ENCODE results near the gene RNF114.

Gene RNF114

GRCh38 chr20:49983123-49983847 lies 47.1 kb downstream of the RNF114 start:
- Histone ChIP-seq H2AFZ (ENCODE audit: low read length) (no peak overlapping the region), H4K20me1 (ENCODE audit: insufficient read depth, low read length, poor library complexity, severe bottlenecking) (no peaks in the 10 kb centered on the region), H3K9me3 (ENCODE audit: insufficient read depth, low read depth, low read length) (no peaks in the 10 kb centered on the region), H3K9ac (ENCODE audit: low read depth, low read length, poor library complexity, severe bottlenecking) (peak overlapping the region; percentile 51), H3K4me1 (ENCODE audit: insufficient read depth, low read length, poor library complexity, severe bottlenecking) (peaks cover 8% of the 10 kb centered on the region), H3K4me2 (ENCODE audit: low read depth, low read length, poor library complexity, severe bottlenecking) (peak overlapping the region; percentile 90), H3K36me3 (ENCODE audit: insufficient read depth, low read length) (no peaks in the 10 kb centered on the region), H3K9me2 (replicated peaks; ENCODE audit: low read depth, low read length) (no peaks in the 10 kb centered on the region), H3K79me2 (ENCODE audit: insufficient read depth, low read length) (no peaks in the 10 kb centered on the region), H3K4me3 (ENCODE audit: low read length, poor library complexity, severe bottlenecking) (peak overlapping the region; percentile 61), H3K27me3 (ENCODE audit: insufficient read depth, low read length, poor library complexity, severe bottlenecking) (no peaks in the 10 kb centered on the region), H3F3A (ENCODE audit: low read depth) (no peaks in the 10 kb centered on the region)
- TF ChIP-seq CTCF (conservative IDR thresholded peaks at IDR 0.05; ENCODE audit: low read length) (no peak), EZH2phosphoT487 (IDR thresholded peaks at IDR 0.05; ENCODE audit: borderline replicate concordance) (no peak)

GRCh38 chr20:49983848-49984408 lies 47.7 kb downstream of the RNF114 start:
- no peak overlapping the region for H3K9ac ChIP-seq (ENCODE audit: low read depth, low read length, poor library complexity, severe bottlenecking)
- no peak overlapping the region for H3K4me2 ChIP-seq (ENCODE audit: low read depth, low read length, poor library complexity, severe bottlenecking)
- no peaks in the 10 kb centered on the region for H3K79me2 ChIP-seq (ENCODE audit: insufficient read depth, low read length)
- H3K9me3 ChIP-seq (ENCODE audit: insufficient read depth, low read depth, low read length) = no peaks in the 10 kb centered on the region
- TF ChIP-seq EZH2phosphoT487 (IDR thresholded peaks at IDR 0.05; ENCODE audit: borderline replicate concordance) = no peak
- TF ChIP-seq CTCF (conservative IDR thresholded peaks at IDR 0.05; ENCODE audit: low read length) = no peak
- H3K27me3 ChIP-seq (ENCODE audit: insufficient read depth, low read length, poor library complexity, severe bottlenecking) = no peaks in the 10 kb centered on the region
- H3K36me3 ChIP-seq (ENCODE audit: insufficient read depth, low read length) = no peaks in the 10 kb centered on the region
- H4K20me1 ChIP-seq (ENCODE audit: insufficient read depth, low read length, poor library complexity, severe bottlenecking) = no peaks in the 10 kb centered on the region
- no peaks in the 10 kb centered on the region for H3F3A ChIP-seq (ENCODE audit: low read depth)
- H2AFZ ChIP-seq (ENCODE audit: low read length) = no peak overlapping the region
- H3K4me3 ChIP-seq (ENCODE audit: low read length, poor library complexity, severe bottlenecking) = no peak overlapping the region
- H3K9me2 ChIP-seq (replicated peaks; ENCODE audit: low read depth, low read length) = no peaks in the 10 kb centered on the region
- peaks cover 8% of the 10 kb centered on the region for H3K4me1 ChIP-seq (ENCODE audit: insufficient read depth, low read length, poor library complexity, severe bottlenecking)

- Histone ChIP-seq H3K4me2 (ENCODE audit: low read depth, low read length, poor library complexity, severe bottlenecking) (no peak overlapping the region), H3K4me3 (ENCODE audit: low read length, poor library complexity, severe bottlenecking) (no peak overlapping the region), H3K79me2 (ENCODE audit: insufficient read depth, low read length) (no peaks in the 10 kb centered on the region), H3K9me2 (replicated peaks; ENCODE audit: low read depth, low read length) (no peaks in the 10 kb centered on the region), H3F3A (ENCODE audit: low read depth) (no peaks in the 10 kb centered on the region), H3K27me3 (ENCODE audit: insufficient read depth, low read length, poor library complexity, severe bottlenecking) (no peaks in the 10 kb centered on the region), H3K9me3 (ENCODE audit: insufficient read depth, low read depth, low read length) (no peaks in the 10 kb centered on the region), H4K20me1 (ENCODE audit: insufficient read depth, low read length, poor library complexity, severe bottlenecking) (no peaks in the 10 kb centered on the region), H3K9ac (ENCODE audit: low read depth, low read length, poor library complexity, severe bottlenecking) (no peak overlapping the region), H2AFZ (ENCODE audit: low read length) (no peak overlapping the region), H3K36me3 (ENCODE audit: insufficient read depth, low read length) (no peaks in the 10 kb centered on the region), H3K4me1 (ENCODE audit: insufficient read depth, low read length, poor library complexity, severe bottlenecking) (peaks cover 4% of the 10 kb centered on the region)
- TF ChIP-seq CTCF (conservative IDR thresholded peaks at IDR 0.05; ENCODE audit: low read length) = no peak
- TF ChIP-seq EZH2phosphoT487 (IDR thresholded peaks at IDR 0.05; ENCODE audit: borderline replicate concordance) = no peak
Observed at GRCh38 chr20:49984426-49985153, 48.4 kb downstream of the RNF114 start.
